ENCODE data around the gene LAPTM5.

LAPTM5 gene

GRCh38 chr1:30735668-30736498 is 21.7 kb downstream of the LAPTM5 start:
- DNase-seq (ENCODE audit: low spot score) = no peak
- in situ Hi-C loops (cut with MboI; ENCODE audit: low sequenced_read_pairs, unreplicated experiment) = no loop called here
- TF ChIP-seq, protein P1, sequence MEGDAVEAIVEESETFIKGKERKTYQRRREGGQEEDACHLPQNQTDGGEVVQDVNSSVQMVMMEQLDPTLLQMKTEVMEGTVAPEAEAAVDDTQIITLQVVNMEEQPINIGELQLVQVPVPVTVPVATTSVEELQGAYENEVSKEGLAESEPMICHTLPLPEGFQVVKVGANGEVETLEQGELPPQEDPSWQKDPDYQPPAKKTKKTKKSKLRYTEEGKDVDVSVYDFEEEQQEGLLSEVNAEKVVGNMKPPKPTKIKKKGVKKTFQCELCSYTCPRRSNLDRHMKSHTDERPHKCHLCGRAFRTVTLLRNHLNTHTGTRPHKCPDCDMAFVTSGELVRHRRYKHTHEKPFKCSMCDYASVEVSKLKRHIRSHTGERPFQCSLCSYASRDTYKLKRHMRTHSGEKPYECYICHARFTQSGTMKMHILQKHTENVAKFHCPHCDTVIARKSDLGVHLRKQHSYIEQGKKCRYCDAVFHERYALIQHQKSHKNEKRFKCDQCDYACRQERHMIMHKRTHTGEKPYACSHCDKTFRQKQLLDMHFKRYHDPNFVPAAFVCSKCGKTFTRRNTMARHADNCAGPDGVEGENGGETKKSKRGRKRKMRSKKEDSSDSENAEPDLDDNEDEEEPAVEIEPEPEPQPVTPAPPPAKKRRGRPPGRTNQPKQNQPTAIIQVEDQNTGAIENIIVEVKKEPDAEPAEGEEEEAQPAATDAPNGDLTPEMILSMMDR (IDR thresholded peaks at IDR 0.05; ENCODE audit: borderline replicate concordance, control extremely low read depth, extremely low read depth, insufficient read depth, missing control alignments) = no peak

DNA sequence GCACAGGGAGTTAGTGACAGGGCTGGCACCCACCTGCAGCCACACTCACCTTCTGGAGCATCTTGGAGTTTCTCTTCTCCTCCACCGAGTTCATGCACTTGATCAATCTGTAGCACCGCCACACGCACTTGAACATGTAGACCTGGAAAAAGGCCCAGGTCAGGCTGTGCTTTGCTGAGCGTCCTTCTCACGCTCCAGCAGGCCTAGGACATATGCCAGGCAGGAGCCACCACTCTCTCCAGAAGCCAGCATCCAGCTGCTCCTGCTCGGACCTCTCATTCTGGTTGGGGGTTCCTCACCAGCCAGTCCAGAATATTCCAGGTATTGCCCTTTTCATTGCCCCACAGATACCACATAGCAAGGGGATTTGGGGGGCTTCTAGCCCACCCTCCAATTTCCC is 22.4 kb downstream of the LAPTM5 start:
- in situ Hi-C loops (cut with MboI; ENCODE audit: low sequenced_read_pairs, unreplicated experiment) = no loop called here
- no peak for DNase-seq (ENCODE audit: low spot score)
- TF ChIP-seq, protein P1 (IDR thresholded peaks at IDR 0.05; ENCODE audit: borderline replicate concordance, control extremely low read depth, extremely low read depth, insufficient read depth, missing control alignments) = no peak

- in situ Hi-C loops (cut with MboI; ENCODE audit: low sequenced_read_pairs, unreplicated experiment) = loop anchor here (5.0 kb wide), 1 partner anchor 33 kb away; no protein-coding TSS in a partner anchor
- TF ChIP-seq, protein P1 (IDR thresholded peaks at IDR 0.05; ENCODE audit: borderline replicate concordance, control extremely low read depth, extremely low read depth, insufficient read depth, missing control alignments) = no peak
- no peak for DNase-seq (ENCODE audit: low spot score)
Measured at GRCh38 chr1:30734580-30734979, 23.0 kb downstream of the LAPTM5 start.

GRCh38 chr1:30734106-30734505 is 23.5 kb downstream of the LAPTM5 start:
- in situ Hi-C loops (cut with MboI; ENCODE audit: low sequenced_read_pairs, unreplicated experiment) = loop anchor here (5.0 kb wide), 1 partner anchor 33 kb away; no protein-coding TSS in a partner anchor
- no peak for DNase-seq (ENCODE audit: low spot score)
- TF ChIP-seq, protein P1 (IDR thresholded peaks at IDR 0.05; ENCODE audit: borderline replicate concordance, control extremely low read depth, extremely low read depth, insufficient read depth, missing control alignments) = no peak

DNA sequence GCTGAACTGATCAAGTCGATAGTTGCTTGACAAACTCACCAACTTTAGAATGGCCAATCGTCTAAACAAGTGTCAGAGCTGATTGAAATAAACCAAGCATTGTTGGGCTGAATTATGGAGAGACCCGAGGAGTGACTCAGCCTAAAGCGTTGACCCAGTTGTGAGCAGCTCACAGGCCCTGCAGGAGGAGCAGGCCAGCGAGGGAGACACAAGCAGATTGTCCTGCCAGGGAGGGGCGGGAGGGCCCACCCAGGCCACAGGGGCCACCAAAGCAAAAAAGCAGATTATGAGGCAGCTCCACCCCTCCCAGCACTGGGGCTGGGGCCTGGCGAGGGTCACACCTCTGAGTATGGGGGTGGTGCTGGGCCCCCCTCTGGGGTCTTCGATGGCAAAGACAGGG is 24.1 kb downstream of the LAPTM5 start:
- TF ChIP-seq, protein P1 (IDR thresholded peaks at IDR 0.05; ENCODE audit: borderline replicate concordance, control extremely low read depth, extremely low read depth, insufficient read depth, missing control alignments) = no peak
- no peak for DNase-seq (ENCODE audit: low spot score)
- in situ Hi-C loops (cut with MboI; ENCODE audit: low sequenced_read_pairs, unreplicated experiment) = loop anchor here (5.0 kb wide), 1 partner anchor 34 kb away; no protein-coding TSS in a partner anchor

- in situ Hi-C loops (cut with MboI; ENCODE audit: low sequenced_read_pairs, unreplicated experiment) = loop anchor here (5.0 kb wide), 1 partner anchor 35 kb away; no protein-coding TSS in a partner anchor
- DNase-seq (ENCODE audit: low spot score) = peak; percentile 77
- TF ChIP-seq, protein P1 (IDR thresholded peaks at IDR 0.05; ENCODE audit: borderline replicate concordance, control extremely low read depth, extremely low read depth, insufficient read depth, missing control alignments) = no peak
Measured at GRCh38 chr1:30732277-30732996, 25.1 kb downstream of the LAPTM5 start.

All from GM13976 (cell line).